Amygdala (tissue), 56 donors: ENCODE results near the gene FOXRED2.

ENCODE experiments used
- DNase-seq, 56 donors: peaks; one replicate each; lab custom pipeline; 2025; lab: John Stamatoyannopoulos, UW

Gene FOXRED2

GRCh38 chr22:36471341-36471821 is 35.5 kb downstream of the FOXRED2 start:
- no peak for DNase-seq

DNA sequence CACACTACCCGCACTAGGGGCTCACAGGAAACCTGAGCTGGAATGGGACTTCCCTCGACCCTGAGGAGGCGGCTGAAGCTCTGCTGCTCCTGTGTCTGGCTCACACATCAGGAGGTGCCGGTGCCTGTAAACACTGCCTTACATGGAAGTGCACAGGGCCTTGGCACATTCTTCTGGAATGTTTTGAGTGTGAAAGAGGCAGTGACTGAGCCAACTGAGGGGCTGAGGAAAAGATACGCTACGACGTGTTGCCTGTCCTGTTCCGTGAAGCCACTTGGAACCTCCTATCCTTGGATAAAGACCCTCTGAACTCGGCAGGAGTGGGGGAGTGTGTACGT is 35.9 kb downstream of the FOXRED2 start:
- no peak for DNase-seq

GRCh38 chr22:36470162-36470993 is 36.5 kb downstream of the FOXRED2 start:
- peak in 53 of 56 donors; percentile 14 to 84 (median 65) for DNase-seq

- DNase-seq: peak in 2 of 56 donors; percentile 28 to 35
These were observed 37.6 kb downstream of the FOXRED2 start for GRCh38 chr22:36469094-36469710.

GRCh38 chr22:36467946-36468345 is 38.9 kb downstream of the FOXRED2 start:
- no peak for DNase-seq

DNA sequence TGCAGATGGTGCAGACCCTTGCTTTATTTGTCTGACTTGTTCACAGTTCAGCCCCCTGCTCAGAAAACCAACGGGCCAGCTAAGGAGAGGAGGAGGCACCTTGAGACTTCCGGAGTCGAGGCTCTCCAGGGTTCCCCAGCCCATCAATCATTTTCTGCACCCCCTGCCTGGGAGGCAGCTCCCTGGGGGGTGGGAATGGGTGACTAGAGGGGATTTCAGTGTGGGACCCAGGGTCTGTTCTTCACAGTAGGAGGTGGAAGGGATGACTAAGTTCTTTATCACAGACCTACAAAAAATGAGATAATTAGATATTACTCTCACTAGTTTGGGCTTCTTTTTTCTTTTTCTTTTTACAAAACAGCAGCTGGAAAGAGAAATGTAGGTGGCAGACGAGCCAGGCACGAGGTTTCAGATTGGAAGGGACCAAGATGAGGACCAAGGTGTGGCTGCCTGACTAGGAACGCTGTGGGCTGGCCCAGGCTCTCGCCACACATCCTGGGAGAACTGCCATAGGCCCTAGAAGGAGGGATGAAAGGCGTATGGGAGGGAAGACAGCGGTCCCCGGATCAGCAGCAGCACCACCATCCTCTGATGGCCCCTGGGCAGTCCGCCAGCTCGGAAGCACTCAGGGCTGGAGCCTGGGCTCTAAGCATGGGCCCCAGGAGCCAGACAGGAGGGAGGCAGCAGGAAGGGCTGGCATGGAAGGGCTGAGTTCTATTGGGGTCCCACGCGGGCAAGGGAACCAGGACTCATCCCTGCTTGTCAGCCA is 39.6 kb downstream of the FOXRED2 start:
- DNase-seq: peak in 6 of 56 donors; percentile 9 to 40 (median 23)

DNA sequence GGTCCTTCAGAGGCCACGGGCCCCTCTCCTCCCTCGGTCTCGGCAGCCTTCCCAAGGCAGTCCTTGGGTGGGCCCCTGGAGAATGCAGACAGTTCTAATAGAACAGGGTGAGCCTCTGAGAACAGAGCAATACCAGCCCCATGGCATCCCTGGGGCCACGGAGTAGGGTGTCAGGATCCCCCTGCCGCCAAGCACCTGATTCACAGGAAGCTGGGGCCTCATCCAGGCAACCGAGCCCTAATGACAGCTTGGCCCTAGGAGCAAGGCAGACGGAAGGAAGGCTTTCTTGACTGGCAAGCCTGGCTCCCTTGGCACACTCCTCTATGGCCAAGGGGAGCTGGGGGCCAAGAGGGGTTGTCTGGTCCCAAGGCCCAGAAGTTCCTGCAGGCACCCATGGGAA is 40.6 kb downstream of the FOXRED2 start:
- DNase-seq: no peak

- no peak for DNase-seq
These were observed 41.4 kb downstream of the FOXRED2 start for GRCh38 chr22:36465232-36466021.

- DNase-seq: no peak
These were observed 42.1 kb downstream of the FOXRED2 start for GRCh38 chr22:36464715-36465231.

- DNase-seq: peak in 1 of 56 donors; percentile 29
These were observed 43.1 kb downstream of the FOXRED2 start for GRCh38 chr22:36463783-36464184.

DNA sequence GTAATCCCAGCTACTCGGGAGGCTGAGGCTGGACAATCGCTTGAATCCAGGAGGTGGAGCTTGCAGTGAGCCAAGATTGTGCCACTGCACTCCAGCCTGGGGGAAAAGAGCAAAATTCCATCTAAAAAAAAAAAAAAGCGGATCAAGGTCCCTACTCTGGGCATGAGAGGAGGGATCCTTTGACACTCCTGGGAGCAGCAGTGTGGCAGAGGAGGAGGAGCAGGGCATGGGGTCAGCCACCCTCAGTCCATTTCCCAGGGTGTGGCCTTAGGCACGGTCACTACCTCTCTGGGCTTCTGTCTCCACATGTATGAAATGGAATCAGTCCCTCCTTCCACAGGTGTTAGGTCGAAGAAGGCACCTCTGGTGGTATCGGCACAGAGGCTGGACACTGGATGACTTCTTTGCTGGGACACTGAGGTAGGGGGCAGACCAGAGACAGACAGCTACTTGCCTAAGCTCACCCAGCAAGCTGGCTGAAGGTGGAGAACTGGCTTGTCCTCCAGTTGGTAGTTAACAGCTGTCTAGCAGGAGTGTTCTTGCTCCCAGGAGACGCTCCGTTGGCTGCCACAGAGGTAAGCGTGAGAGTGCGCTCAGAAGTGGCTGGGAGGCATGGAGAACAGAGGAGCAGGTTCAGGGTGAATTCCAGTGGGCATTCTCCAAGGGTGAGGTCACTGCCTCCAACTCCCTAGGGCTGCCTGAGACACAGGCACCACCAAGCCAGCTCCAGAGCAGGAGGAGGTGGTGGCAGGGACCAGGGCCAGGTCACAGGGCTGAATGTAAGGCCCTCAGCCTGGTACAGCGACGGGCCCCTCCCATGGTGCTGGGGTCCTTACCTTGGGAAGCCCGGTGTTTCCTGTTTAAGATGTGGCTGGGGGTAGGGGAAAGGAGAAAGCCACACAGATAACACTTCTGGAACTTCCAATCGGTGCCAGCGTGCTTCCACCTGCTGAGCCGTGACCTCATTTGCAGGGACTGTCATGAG is 44.9 kb downstream of the FOXRED2 start:
- DNase-seq: no peak

GRCh38 chr22:36460202-36460601 is 46.6 kb downstream of the FOXRED2 start:
- DNase-seq: no peak

- DNase-seq: peak in 1 of 56 donors; percentile 16
These were observed 49.0 kb downstream of the FOXRED2 start for GRCh38 chr22:36457688-36458450.

DNA sequence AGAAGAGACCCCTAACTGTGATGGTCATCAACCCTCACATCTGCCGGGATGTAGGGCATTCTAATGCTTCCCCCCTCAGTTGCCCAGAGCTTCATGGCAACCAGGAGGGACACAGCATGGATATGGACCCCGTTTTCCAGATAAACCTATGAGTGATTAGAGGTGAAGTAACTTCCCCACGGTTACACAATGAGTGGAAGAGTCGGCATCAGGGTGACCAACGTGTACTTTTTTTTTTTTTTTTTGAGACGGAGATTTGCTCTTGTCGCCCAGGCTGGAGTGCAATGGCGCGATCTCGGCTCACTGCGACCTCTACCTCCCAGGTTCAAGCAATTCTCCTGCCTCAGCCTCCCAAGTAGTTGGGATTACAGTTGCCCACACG is 50.4 kb downstream of the FOXRED2 start:
- DNase-seq: no peak

- peak in 1 of 56 donors; percentile 21 for DNase-seq
These were observed 51.0 kb downstream of the FOXRED2 start for GRCh38 chr22:36455571-36456463.

- DNase-seq: peak in 50 of 56 donors; percentile 18 to 88 (median 64)
These were observed 51.8 kb downstream of the FOXRED2 start for GRCh38 chr22:36454916-36455570.
